IPS-NIHi11 (cell line): Measurements from ENCODE around the gene SLC6A17.

Experiments used
- DNase-seq: peaks from one replicate; pipeline ENCODE4 v3.0.0; 2012; ENCODE audit warnings: mixed read lengths, low spot score

SLC6A17 gene

GRCh38 chr1:110205156-110205555 lies 54.9 kb downstream of the SLC6A17 start:
- DNase-seq = no peak

- DNase-seq = no peak
These were observed 55.4 kb downstream of the SLC6A17 start for GRCh38 chr1:110205591-110206155.

GRCh38 chr1:110206261-110206920 lies 56.1 kb downstream of the SLC6A17 start:
- no peak for DNase-seq

- DNase-seq = peak; percentile 82
These were observed 57.5 kb downstream of the SLC6A17 start for GRCh38 chr1:110207831-110208230.

- DNase-seq = no peak
These were observed 58.8 kb downstream of the SLC6A17 start for GRCh38 chr1:110208916-110209645.

- peak; percentile 92 for DNase-seq
These were observed 59.7 kb downstream of the SLC6A17 start, which contains the start of gene KCNC4 for GRCh38 chr1:110209715-110210603. Gene KCNC4 (plus strand): TSS chr1:110210314. CDS start chr1:110211500, 1,186 bp downstream.

- DNase-seq = peak; percentile 67
These were observed 60.6 kb downstream of the SLC6A17 start for GRCh38 chr1:110210604-110211495.

- no peak for DNase-seq
These were observed 61.3 kb downstream of the SLC6A17 start for GRCh38 chr1:110211496-110212168.

- DNase-seq = no peak
These were observed 62.2 kb downstream of the SLC6A17 start for GRCh38 chr1:110212169-110213142.

GRCh38 chr1:110213143-110213540 lies 62.8 kb downstream of the SLC6A17 start:
- no peak for DNase-seq

- DNase-seq = no peak
These were observed 64.4 kb downstream of the SLC6A17 start for GRCh38 chr1:110214454-110215404.

- DNase-seq = no peak
These were observed 65.6 kb downstream of the SLC6A17 start for GRCh38 chr1:110215621-110216515.

- no peak for DNase-seq
These were observed 66.7 kb downstream of the SLC6A17 start for GRCh38 chr1:110216844-110217444.

- DNase-seq = no peak
These were observed 67.8 kb downstream of the SLC6A17 start for GRCh38 chr1:110218137-110218536.

- peak; percentile 57 for DNase-seq
These were observed 68.4 kb downstream of the SLC6A17 start for GRCh38 chr1:110218739-110219138.

- DNase-seq = no peak
These were observed 70.0 kb downstream of the SLC6A17 start for GRCh38 chr1:110220324-110220723.

GRCh38 chr1:110221119-110221518 lies 70.8 kb downstream of the SLC6A17 start:
- DNase-seq = no peak
